NCI-H146 treated with DMSO at 0.1 percent for 48 hours (cell line): ENCODE results near the gene RPL18.
"Not testable (repeated sequence)": the region's sequence is repeated elsewhere in the genome, so short reads cannot be mapped to it uniquely, and the experiment has no call there.

Source experiments
- DNase-seq: peaks from one replicate; lab custom pipeline; 2025; ENCODE audit not compliant: unreplicated experiment; lab: John Stamatoyannopoulos, UW

The RPL18 gene

GRCh38 chr19:48618916-48619691, at the start of gene RPL18, which contains the start of gene SPHK2:
Gene RPL18 (minus strand): TSS chr19:48619178. CDS start chr19:48619143, 35 bp downstream.
Gene SPHK2 (plus strand): TSS chr19:48619506. CDS start chr19:48620515, 1,009 bp downstream.
- DNase-seq: peak; percentile 99

- no peak for DNase-seq
Measured at GRCh38 chr19:48668761-48669160, 49.8 kb upstream of the RPL18 start.

- DNase-seq: no peak
Measured at GRCh38 chr19:48668332-48668731, 49.4 kb upstream of the RPL18 start.

GRCh38 chr19:48665786-48666185, 46.8 kb upstream of the RPL18 start:
- no peak for DNase-seq

- no peak for DNase-seq
Measured at GRCh38 chr19:48664476-48664875, 45.5 kb upstream of the RPL18 start.

- no peak for DNase-seq
Measured at GRCh38 chr19:48663667-48664066, 44.7 kb upstream of the RPL18 start.

GRCh38 chr19:48661711-48662090, 42.7 kb upstream of the RPL18 start:
- DNase-seq: no peak

GRCh38 chr19:48660852-48661710, 42.1 kb upstream of the RPL18 start:
- DNase-seq: no peak

GRCh38 chr19:48659768-48660167, 40.8 kb upstream of the RPL18 start:
- no peak for DNase-seq

- DNase-seq: no peak
Measured at GRCh38 chr19:48658483-48658882, 39.5 kb upstream of the RPL18 start.

- not testable (repeated sequence) for DNase-seq
Measured at GRCh38 chr19:48657828-48658227, 38.9 kb upstream of the RPL18 start.

- DNase-seq: no peak
Measured at GRCh38 chr19:48656840-48657474, 38.0 kb upstream of the RPL18 start.

- DNase-seq: no peak
Measured at GRCh38 chr19:48654299-48655059, 35.5 kb upstream of the RPL18 start.

GRCh38 chr19:48651683-48652048, 32.7 kb upstream of the RPL18 start:
- DNase-seq: no peak

- no peak for DNase-seq
Measured at GRCh38 chr19:48650974-48651682, 32.1 kb upstream of the RPL18 start.

GRCh38 chr19:48648134-48648533, 29.2 kb upstream of the RPL18 start:
- DNase-seq: no peak

GRCh38 chr19:48646722-48647216, 27.8 kb upstream of the RPL18 start:
- DNase-seq: no peak

- DNase-seq: peak; percentile 91
Measured at GRCh38 chr19:48646001-48646721, 27.2 kb upstream of the RPL18 start, which contains the start of gene CA11. Gene CA11 (minus strand): TSS chr19:48646187. CDS start chr19:48645632, 555 bp downstream.

- DNase-seq: no peak
Measured at GRCh38 chr19:48645620-48646000, 26.6 kb upstream of the RPL18 start.
